ENCODE results near the gene RPL37. TPM values are rescaled to one million over a fixed set of nuclear protein-coding genes. Genes with fewer than 3 reads are reported as not detected.
"Not testable (repeated sequence)": the region's sequence is repeated elsewhere in the genome, so short reads cannot be mapped to it uniquely, and the experiment has no call there.

RPL37 gene
- 820 TPM for total RNA-seq

DNA sequence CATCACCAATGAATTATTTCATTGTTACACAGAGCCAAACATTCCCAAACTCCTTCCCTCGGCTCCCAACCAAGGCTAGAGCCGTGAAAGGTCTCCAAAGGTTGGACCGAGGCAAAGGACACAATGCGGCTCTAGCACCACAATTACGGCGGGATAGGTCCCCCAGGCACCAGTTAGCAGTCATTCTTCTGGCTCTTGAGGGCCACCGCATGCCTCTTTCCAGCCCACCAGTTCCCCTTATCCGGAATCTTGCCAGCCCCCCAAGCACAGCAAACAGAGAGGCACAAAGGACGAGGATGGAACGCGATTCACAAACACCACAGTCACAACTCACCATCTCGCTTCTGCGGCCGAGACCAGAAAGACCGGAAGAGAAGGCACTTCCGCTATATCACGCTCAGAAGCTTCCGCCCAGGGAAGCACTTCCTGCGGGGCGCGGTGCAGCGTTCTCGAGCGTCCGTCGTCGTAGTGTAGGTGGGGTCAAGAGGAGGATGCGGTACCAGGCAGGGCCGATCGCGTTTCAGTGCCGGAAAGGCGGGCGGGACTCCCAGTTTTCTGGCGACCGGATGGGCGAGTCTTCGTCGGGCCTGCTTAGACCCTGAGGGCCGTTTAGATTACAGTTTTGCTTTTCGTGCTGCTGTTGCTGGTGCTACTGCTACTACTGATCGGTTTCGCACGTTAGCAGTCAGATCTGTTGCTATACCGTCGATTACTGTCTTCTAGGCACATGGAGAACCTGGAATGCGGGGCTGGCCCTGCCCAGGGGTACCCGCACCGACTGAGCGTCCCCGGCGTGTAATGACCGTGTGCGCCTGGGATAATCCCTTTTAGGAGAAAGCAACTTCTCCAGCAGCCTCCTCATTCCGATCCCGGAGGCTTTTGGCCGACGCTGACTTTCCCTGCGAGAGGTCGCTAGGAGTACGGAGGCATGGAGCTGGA is at the start of gene RPL37:
Gene RPL37, minus strand, starts transcription at position 374 of the 939 bp plus-strand sequence. Its CDS starts 37 bp downstream, at position 337.
- DNase-seq (ENCODE audit: low spot score) = peak; percentile 97

DNA sequence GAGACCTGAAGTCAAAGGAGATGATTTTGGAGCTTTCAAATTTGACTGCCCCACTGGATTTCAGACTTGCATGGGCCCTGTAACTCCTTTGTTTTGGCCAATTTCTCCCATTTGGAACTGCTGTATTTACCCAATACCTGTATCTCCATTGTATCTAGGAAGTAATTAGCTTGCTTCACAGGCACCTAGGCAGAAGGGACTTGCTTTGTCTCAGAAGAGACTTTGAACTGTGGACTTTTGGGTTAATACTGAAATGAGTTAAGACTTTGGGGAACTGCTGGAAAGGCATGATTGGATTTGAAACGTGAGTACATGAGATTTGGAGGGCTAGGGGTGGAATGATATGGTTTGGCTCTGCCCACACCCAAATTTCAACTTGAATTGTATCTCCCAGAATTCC is 48.0 kb upstream of the RPL37 start:
- DNase-seq (ENCODE audit: low spot score) = not testable (repeated sequence)

DNA sequence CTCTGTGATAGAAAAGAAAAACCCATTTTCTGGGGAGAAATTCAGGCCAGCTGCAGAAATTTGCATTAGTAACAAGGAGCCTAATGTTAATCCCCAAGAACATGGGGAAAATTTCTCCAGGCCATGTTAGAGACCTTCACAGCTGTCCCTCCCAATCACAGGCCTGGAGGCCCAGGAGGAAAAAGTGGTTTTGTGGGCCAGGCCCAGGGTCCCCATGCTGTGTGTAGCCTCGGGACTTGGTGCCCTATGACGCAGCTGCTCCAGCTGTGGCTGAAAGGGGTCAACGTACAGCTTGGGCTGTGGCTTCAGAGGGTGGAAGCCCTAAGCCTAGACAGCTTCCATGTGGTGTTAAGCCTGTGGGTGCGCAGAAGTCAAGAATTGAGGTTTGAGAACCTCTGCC is 47.3 kb upstream of the RPL37 start:
- no peak for DNase-seq (ENCODE audit: low spot score)

DNA sequence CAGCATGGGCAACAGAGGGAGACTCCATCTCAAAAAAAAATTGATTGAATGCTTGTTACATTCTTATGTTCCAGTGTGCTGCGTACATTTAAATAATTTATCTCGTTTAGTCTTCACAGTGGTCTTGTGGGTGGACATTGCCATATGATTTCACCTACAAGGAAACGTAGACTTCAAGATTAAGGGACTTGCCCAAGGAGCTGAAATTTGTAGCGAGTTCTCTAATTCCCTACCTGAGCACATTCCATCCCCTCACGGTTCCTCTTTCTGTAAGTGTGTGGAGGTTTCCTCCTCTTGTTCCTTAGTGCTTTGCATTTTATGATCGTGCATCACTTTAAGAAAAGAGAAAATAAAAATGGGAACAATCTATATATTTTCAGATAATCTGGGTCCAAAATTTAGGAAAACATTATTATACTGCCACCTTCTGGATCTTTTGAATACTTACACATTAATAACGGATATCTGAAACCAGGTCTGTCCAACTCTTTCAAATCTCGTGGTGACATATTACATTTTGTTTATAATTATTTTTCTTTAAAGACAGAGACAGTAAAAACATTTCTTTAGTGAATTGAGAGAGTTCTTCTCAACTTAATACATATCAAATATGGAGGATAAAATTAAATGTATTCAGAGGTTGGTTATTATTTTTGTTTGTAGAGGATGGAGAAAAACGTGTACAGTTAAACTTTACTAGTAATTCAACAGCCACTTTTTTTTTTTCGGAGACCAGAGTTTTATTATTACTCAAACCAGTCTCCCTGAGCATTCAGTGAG is 44.3 kb upstream of the RPL37 start:
- DNase-seq (ENCODE audit: low spot score) = no peak

DNA sequence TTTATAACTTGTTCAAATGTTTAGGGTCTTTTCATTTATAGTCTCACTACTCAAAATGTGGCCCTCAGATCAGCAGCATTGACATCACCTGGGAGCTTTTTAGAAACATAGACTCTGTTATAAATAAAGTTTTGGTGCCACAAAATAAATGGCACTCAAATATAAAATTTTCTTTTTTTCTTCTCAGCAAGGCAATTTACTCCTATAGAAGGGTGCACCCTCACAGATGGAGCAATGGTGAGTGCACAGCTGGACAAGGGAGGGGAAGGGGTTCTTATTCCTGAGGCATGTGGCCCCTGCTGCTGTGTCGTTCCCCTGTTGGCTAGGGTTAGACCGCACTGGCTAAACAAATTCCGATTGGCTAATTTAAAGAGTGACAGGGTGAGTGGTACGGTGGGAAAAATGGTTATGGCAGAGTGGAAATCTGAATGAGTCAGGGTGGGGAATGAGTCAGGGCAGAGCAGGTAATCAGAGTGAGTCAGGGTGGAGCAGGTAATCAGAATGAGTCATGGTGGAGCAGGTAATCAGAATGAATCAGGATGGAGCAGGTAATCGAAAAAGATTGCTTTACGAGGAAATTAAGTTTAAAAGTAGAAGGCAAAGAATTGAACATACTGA is 42.5 kb upstream of the RPL37 start:
- no peak for DNase-seq (ENCODE audit: low spot score)

DNA sequence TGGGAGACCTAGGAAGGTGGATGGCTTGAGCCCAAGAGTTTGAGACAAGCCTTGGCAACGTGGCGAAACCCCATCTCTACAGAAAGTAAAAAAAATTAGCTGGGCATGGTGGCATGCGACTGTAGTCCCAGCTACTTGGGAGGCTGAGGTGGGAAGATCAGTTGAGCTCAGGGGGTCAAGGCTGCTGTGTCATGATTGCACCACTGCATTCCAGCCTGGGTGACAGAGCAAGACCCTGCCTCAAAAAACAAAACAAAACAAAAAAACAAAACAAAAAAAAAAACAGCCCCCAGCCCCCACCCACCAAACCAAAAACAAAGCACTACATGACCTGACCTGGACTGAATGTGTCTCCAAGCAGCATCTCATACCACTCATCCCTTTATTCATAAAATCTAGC is 40.9 kb upstream of the RPL37 start:
- DNase-seq (ENCODE audit: low spot score) = no peak

DNA sequence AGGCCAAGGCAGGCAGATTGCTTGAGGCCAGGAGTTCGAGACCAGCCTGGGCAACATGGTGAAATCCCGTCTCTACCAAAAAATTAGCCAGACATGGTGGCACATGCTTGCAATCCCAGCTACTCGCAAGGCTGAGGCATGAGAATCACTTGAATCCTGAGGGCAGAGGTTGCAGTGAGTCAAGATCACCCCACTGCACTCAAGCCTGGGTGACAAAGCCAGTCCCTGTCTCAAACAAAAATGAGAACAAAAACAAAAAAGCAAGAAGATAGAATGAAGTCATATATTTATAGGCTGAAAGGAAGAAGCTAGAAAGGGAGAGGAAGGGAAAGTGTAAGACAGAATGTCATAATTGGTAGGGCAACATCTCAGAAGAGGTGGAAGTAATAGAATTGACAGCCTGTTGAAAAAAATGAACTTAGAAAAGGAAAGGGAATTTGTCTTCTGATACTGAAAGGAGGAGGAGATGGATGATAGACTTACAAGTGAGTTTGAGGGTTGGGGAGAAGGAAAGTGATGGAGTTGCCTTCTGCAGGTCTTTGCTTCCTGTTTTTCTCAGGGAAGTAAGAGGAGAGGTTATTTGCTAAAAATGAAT is 38.4 kb upstream of the RPL37 start:
- DNase-seq (ENCODE audit: low spot score) = no peak

DNA sequence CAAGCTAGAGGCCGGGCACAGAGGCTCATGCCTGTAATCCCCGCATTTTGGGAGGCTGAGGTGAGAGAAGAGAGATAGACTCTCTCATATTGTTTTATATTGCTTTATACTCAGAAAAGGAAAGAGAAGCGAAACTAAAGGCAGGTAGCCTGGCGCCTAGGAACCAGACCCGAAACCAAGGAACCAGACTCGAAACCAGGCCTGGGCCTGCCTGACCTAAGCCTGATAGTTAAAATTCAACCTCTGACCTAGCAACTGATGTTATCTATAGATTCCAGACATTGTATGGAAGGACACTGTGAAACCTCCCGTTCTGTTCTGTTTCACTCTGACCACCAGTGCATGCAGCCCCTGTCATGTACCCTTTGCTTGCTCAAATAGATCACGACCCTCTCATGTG is 37.2 kb upstream of the RPL37 start:
- DNase-seq (ENCODE audit: low spot score) = not testable (repeated sequence)

DNA sequence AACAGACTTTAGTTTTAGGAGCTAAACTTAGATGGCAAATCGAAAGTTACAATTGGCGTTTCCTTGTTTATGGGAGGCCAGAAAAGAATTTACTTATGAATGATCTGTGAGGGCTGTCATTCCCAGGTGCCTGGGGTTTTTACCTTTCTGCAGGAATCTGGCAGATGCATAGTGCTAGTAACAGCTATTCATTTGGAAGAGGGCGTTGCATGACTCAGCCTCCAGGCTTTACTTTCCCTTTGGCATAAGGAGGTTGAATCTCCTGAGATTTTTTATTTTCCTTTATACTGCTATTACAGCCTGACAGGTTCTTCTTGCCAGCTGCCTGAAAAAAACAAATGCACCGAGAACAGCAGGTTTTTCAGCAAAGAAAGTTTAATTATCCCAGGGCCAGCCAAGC is 36.2 kb upstream of the RPL37 start:
- DNase-seq (ENCODE audit: low spot score) = no peak

DNA sequence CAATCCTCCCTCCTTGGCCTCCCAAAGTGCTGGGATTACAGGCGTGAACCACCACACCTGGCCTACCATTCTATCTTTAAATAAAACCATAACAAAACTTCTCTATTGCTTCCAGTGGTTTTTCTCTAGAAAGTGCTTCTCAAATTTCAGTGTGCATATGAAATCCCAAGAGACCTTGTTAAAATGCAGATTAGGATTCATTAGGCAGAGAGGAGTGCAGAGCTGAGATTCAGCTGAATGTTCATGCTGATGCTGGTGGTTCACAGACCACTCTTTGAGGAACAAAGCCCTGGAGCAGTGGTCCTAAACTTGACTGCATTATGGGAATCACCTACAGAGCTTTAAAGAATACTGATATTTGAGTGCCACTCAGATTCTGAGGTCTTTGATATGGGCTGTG is 34.4 kb upstream of the RPL37 start:
- DNase-seq (ENCODE audit: low spot score) = no peak

DNA sequence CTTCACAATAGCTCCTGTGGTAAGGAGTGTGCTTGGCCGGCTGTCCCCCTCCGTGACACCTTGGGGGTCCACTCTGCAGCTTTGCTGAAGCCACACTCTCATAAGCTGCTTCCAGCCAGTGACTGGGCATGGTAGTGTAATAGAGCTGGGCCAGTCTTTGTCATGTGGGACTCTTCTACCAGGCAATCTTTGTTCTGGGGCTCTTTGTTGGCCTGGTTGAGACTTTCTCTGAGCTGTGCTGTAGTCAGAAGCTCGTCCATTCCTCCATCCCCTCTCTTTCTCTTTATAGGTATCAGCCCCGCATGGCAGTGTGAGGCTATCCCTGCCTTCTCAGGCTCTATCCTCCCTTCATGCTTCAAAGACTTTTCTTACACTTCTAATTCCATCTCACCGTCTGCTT is 31.8 kb upstream of the RPL37 start:
- DNase-seq (ENCODE audit: low spot score) = no peak

DNA sequence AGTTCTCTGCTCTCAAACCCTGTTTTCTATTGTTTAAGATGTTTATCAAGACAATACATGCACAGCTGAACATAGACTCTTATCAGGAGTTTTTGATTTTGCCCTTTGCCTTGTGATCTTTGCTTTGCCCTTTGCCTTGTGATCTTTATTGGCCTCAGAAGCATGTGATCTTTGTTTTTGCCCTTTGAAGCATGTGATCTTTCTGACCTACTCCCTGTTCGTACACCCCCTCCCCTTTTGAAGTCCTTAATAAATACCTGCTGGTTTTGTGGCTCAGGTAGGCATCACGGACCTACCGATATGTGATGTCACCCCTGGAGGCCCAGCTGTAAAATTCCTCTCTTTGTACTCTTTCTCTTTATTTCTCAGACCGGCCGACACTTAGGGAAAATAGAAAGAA is 30.0 kb upstream of the RPL37 start:
- not testable (repeated sequence) for DNase-seq (ENCODE audit: low spot score)

DNA sequence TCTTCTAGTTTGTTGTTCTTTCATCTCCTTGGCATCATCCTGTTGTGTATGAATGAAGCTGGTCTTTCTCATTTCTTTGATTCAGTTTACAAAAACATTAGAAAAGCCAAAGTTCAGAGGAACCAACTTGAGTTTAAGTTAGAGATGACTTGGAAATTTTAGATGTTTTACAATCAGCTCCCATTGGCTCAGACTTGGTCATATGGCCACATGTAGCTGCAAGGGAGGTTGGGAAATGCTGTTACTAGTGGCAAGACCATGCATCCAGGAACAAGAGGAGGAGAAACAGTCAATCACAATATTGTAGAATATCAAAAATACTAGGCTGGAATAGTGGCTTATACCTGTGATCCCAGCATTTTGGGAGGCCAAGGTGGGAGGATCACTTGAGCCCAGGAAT is 25.7 kb upstream of the RPL37 start:
- DNase-seq (ENCODE audit: low spot score) = no peak

DNA sequence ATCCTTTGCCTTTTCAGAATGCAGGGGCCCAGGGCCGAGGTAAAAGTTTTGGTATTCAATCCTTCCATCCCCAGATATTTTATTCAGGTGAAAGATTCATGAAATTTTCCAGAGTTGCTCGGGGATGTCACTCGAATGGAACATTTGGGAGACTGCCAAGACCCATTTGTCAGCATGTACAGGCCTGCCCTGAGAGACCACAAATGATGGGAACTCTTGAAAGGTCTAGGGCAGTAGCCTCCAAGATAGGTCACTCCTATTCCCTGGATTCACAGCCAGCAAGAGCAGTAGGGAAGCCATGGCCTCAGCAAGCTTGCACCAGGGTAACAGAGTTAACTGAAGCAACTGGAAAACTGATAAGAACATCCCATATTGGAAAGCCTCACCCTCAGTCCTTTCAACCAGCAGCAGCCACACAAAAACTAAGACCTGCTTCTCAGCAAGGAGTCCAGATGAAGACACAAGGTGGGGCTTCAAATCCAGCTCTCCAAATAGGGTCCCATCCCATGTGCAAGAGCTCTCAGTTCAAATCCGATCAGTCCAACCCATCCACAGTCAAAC is 18.7 kb upstream of the RPL37 start:
- no peak for DNase-seq (ENCODE audit: low spot score)

DNA sequence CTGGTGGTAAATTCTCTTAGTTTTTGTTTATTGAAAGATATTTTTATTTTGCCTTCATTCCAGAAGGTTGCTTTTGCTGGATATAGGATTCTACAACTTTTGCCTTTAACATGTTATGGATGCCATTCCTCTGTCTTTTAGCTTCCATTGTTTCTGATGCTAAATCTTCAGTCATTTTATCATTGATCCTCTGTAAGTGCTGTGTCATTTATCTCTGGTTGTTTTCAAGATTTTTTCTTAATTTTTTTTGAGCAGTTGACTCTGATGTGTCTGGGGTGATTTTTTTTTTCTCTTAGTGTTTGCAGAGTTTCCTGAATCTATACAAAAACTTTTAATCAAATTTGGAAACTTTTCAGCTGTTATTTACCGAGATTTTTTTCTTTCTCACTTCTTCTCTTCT is 12.5 kb upstream of the RPL37 start:
- no peak for DNase-seq (ENCODE audit: low spot score)

DNA sequence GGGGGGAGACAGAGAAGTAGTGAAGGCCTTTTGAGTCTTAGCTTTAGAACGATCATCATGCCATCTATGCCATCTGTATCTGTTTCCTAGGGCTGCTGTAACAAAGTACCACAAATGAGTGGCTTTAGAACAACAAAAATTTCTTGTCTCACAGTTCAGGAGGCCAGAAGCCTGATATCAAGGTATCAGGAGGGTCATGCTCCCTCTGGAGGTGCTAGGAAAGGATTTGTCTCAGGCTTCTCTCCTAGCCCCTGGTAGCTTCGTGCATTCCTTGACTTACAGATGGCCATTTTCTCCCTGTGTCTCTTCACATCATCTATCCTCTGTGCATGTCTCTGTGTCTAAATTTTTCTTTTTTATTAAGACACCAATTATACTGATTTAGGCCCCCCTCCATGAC is 11.3 kb upstream of the RPL37 start:
- no peak for DNase-seq (ENCODE audit: low spot score)

DNA sequence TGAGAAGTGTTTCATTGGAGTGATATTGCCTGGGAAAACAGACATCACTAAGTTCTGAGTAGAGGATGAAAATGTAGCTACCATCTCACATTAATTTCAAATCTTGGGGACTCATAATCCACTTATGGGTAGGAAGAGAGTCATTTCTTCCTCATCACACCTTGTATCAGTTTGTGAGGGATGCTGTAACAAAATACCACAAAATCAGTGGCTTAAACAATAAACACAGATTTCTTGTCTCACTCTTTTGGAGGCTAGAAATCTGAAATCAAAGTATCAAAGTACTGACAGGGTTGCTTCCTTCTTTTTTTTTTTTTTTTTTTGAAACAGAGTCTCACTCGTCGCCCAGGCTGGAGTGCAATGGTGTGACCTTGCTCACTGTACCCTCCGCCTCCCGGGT is 9.5 kb upstream of the RPL37 start:
- no peak for DNase-seq (ENCODE audit: low spot score)

DNA sequence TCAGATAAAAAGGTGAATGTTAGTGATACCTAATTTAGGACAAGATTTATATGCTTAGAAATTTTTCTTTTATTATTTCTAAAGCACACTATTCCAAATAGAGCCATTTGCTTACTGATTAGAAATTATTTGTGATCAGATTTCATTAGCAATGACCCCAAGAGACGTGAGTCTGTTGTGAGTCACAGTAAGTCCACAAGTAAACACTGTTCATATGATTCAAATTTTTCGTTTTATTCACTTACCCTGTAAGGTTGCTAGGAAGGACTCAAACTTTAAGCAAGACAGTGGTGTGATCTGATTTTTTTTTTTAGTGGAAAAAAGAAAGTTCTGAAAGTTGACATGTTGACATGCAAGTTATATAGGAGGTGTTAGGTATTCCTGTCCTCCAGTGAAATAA is 7.3 kb upstream of the RPL37 start:
- DNase-seq (ENCODE audit: low spot score) = no peak

DNA sequence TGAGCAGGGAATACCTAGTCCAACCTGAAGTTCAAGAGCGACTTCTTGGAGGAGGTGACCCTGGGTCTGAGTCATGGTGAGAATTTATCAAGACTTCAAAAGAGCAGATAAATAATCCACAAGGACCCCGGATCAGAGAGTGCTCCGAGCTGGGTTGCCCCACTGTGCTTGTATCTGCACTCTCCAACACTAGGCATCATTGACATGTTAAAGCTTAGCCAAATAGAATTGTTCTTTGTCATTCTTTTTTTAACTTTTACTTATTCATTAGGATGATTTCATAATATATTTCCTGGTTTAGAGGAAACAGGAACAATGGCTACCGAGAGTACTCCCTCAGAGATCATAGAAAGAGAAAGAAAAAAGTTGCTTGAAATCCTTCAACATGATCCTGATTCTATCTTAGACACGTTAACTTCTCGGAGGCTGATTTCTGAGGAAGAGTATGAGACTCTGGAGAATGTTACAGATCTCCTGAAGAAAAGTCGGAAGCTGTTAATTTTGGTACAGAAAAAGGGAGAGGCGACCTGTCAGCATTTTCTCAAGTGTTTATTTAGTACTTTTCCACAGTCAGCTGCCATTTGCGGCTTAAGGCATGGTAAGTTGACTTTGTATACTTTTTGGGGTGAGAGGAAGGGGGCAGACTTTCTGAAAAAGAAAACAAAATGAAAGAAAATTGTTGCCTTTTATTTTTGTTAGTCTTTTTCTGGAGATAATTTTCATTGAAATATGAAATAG is 6.2 kb upstream of the RPL37 start, which contains the start of gene CARD6:
Gene CARD6, plus strand, starts transcription at position 300 of the 738 bp plus-strand sequence. Its CDS starts 16 bp downstream, at position 316.
- DNase-seq (ENCODE audit: low spot score) = peak; percentile 13

DNA sequence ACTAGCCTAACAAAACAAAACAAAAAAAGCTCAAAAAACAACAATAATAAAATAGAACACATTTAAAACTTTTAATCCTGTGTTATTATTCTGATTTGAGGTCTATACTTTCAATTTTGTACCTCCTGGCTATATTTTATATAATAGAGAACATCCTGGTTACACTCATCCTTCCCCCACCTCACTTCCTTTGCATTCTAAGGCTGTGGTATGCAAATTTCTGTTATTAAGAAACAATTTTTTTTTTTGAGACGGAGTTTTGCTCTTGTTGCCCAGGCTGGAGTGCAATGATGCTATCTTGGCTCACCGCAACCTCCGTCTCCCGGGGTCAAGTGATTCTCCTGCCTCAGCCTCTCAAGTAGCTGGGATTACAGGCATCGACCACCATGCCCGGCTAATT is 3.1 kb upstream of the RPL37 start:
- DNase-seq (ENCODE audit: low spot score) = no peak

DNA sequence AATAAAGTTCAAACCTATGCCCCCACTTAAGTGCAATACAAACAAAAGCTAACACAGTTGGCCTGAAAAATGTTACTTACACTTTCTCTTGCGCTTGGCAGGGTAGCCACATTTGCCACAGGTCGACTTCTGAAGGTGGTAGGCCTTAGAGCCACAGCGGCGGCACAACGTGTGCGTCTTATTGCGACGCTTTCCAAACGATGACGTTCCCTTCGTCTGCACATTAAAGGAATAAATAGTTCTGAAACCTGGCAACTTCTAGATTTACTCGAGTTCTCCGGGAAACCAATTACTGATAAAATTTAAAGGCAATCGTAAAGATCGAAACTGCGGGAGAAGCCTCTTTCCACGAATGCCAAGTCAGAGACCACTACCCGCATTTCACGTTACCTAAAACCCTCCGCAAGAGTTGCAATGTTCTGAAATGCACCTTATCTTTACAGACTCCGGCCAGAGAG is 602 bp downstream of the RPL37 start:
- DNase-seq (ENCODE audit: low spot score) = no peak

Data from mucosa of gallbladder (tissue), 1 donor.